Measurements from ENCODE around the gene ANG. TPM values are rescaled to one million over a fixed set of nuclear protein-coding genes. Genes with fewer than 3 reads are reported as not detected.

Gene ANG
- total and polyA plus RNA-seq, 2 donors (not counting 1 experiment from before 2014, with no cell fraction given) = 1.7 to 2.0 TPM

DNA sequence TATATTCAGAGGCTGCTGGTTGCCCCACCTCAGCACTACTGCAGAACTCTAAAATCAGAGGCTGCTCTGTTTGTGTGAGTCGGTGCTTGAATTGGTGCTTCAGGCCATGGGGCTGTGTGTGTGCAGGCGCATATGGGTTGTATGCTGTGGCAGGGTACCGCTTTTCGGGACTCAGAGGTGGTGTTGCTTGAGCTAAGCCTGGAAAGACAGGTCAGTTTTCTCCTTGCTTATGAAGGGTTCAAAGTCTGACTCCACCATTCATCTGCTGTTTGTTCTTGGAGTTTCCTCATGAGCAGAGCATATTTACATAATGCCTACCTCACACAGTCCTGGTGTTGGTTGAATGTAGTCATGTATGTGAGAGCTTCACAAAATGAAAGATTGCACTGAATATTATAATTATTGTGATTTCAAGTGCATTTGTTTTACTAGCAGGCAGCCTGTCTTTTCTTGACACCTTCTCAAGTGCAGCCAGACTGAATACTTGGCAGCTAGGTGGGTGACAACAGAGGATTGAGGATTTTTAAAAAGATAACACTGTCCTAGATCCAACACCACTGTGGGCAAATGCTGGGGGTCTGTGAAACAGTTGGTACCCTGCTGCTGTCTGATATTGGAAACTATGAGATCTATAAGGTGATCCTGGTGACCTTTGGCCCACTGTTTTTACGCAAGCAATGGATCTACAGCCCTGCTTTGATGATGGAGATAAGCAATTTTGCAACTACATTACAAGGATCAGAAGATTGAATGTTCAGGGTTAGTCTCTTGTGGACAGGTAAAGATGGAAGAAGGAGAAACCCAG, 1.0 kb upstream of the ANG start:
- Histone ChIP-seq H3K4me2 (replicated peaks; ENCODE audit: low read depth, low read length, poor library complexity, severe bottlenecking) (no peak overlapping the region), H3K27ac (ENCODE audit: low read length in 2 of 2) (no peak overlapping the region), H4K20me1 (ENCODE audit: control insufficient read depth, insufficient read depth, low read length, poor library complexity, severe bottlenecking) (no peaks in the 10 kb centered on the region), H3K4me3 (ENCODE audit: control extremely low read depth in 1 of 5, extremely low read depth in 1 of 5, insufficient read depth in 1 of 5, low read depth in 2 of 5, low read length in 4 of 5) (no peak overlapping the region), H3K36me3 (replicated peaks in 1 of 2; ENCODE audit: control extremely low read depth in 1 of 2, control insufficient read depth in 1 of 2, extremely low read depth in 1 of 2, insufficient read depth in 2 of 2, low read length in 1 of 2) (no peaks in the 10 kb centered on the region), H3K27me3 (replicated peaks in 1 of 4; ENCODE audit: control extremely low read depth in 1 of 4, control insufficient read depth in 3 of 4, insufficient read depth in 4 of 4, low read length in 3 of 4) (no peaks in the 10 kb centered on the region), H3K9me3 (ENCODE audit: control extremely low read depth in 1 of 3, control insufficient read depth in 2 of 3, insufficient read depth in 1 of 3, low read length in 2 of 3) (no peaks in the 10 kb centered on the region), H3K4me1 (ENCODE audit: control insufficient read depth in 2 of 2, insufficient read depth in 2 of 2, low read length in 2 of 2) (peaks cover 8 to 17% of the 10 kb centered on the region in 2 donors), H3K9ac (ENCODE audit: low read length) (no peak overlapping the region), H2AFZ (ENCODE audit: insufficient read depth, low read depth, low read length, poor library complexity, severe bottlenecking) (no peak overlapping the region), H3K79me2 (ENCODE audit: control insufficient read depth, insufficient read depth, low read length) (no peaks in the 10 kb centered on the region)
- 100% methylated on average over 3 of the region's 5 CpGs for WGBS (ENCODE audit: insufficient coverage)
- Mint-ChIP-seq H3K9me3 (ENCODE audit: insufficient read depth) (no peaks in the 10 kb centered on the region), H3K27me3 (no peaks in the 10 kb centered on the region), H3K4me3 (no peak overlapping the region), H3K4me1 (peaks cover 11% of the 10 kb centered on the region), H3K27ac (peak overlapping the region; percentile 22)
- POLR2A ChIA-PET = no interaction called here
- intact Hi-C loops (cut with micrococcal nuclease) = no loop called here
- no peak for ATAC-seq (ENCODE audit: low read depth)
- CTCF ChIA-PET = interaction anchor here (1.2 to 20.0 kb wide), 4 partner anchors 27 to 360 kb away, joined by 3 to 445 read pairs (median 8); no protein-coding TSS in a partner anchor
- DNase-seq = no peak
- TF ChIP-seq EZH2 (IDR thresholded peaks at IDR 0.05; ENCODE audit: borderline replicate concordance, insufficient read depth, low read depth, low read length, poor library complexity, severe bottlenecking) = no peak
- TF ChIP-seq, protein P1, sequence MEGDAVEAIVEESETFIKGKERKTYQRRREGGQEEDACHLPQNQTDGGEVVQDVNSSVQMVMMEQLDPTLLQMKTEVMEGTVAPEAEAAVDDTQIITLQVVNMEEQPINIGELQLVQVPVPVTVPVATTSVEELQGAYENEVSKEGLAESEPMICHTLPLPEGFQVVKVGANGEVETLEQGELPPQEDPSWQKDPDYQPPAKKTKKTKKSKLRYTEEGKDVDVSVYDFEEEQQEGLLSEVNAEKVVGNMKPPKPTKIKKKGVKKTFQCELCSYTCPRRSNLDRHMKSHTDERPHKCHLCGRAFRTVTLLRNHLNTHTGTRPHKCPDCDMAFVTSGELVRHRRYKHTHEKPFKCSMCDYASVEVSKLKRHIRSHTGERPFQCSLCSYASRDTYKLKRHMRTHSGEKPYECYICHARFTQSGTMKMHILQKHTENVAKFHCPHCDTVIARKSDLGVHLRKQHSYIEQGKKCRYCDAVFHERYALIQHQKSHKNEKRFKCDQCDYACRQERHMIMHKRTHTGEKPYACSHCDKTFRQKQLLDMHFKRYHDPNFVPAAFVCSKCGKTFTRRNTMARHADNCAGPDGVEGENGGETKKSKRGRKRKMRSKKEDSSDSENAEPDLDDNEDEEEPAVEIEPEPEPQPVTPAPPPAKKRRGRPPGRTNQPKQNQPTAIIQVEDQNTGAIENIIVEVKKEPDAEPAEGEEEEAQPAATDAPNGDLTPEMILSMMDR (IDR thresholded peaks at IDR 0.05) = no peak

Measured in B cell (primary cell).